ENCODE data around the gene KLF16. TPM values are rescaled to one million over a fixed set of nuclear protein-coding genes. Genes with fewer than 3 reads are reported as not detected.

Gene KLF16
- total and polyA plus RNA-seq, 2 donors from 2014 or later, result 10.4 to 22.2 TPM

DNA sequence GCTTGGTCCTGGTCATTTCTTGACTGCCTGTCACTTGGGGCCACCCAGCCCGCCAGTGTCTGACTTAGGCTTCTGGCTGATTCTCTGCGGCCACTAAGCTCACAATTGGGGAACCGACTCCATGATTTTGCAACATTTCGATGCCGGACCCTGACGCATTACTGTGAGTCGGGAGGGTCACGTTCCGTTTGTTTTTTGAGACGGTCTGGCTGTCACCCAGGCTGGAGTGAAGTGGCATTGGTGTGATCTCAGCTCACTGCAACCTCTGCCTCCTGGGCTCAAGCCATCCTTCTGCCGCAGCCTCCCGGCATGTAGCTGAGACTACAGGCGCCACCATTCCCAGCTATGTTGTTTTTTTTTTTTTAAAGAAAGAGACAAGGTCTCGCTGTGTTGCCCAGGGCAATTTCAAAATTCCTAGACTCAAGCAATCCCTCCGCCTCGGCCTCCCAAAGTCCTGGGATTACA is 38.6 kb upstream of the KLF16 start:
- intact Hi-C loops (cut with DNase I), result no loop called here

DNA sequence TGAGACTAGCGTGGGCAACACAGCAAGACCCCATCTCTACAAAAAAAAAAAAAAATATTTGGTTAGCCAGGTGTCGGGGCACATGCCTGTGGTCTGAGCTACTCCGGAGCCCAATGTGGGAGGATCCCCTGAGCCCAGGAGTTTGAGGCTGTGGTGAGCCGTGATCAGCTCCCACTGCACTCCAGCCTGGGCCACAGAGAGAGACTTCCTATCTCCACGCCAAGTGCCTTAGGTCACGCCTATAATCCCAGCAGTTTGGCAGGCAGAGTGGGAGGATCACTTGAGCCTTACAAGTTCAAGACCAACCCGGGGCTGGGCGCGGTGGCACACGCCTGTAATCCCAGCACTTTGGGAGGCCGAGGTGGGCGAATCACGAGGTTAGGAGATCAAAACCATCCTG is 33.1 kb upstream of the KLF16 start:
- intact Hi-C loops (cut with DNase I), result no loop called here

More for the DNA sequence above, 38.6 kb upstream of the KLF16 start:
- no peak for DNase-seq
- H3K9ac ChIP-seq (ENCODE audit: low read length in 3 of 3), result no peak overlapping the region
- H3K27ac ChIP-seq (ENCODE audit: low read depth in 2 of 2, low read length in 2 of 2), result no peak overlapping the region
- no peaks in the 10 kb centered on the region for H3K36me3 ChIP-seq (ENCODE audit: control insufficient read depth in 2 of 3, insufficient read depth in 3 of 3, low read length in 3 of 3)
- TF ChIP-seq, protein P1, sequence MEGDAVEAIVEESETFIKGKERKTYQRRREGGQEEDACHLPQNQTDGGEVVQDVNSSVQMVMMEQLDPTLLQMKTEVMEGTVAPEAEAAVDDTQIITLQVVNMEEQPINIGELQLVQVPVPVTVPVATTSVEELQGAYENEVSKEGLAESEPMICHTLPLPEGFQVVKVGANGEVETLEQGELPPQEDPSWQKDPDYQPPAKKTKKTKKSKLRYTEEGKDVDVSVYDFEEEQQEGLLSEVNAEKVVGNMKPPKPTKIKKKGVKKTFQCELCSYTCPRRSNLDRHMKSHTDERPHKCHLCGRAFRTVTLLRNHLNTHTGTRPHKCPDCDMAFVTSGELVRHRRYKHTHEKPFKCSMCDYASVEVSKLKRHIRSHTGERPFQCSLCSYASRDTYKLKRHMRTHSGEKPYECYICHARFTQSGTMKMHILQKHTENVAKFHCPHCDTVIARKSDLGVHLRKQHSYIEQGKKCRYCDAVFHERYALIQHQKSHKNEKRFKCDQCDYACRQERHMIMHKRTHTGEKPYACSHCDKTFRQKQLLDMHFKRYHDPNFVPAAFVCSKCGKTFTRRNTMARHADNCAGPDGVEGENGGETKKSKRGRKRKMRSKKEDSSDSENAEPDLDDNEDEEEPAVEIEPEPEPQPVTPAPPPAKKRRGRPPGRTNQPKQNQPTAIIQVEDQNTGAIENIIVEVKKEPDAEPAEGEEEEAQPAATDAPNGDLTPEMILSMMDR (IDR thresholded peaks at IDR 0.05; ENCODE audit: borderline replicate concordance, extremely low read depth, insufficient read depth), result no peak
- no peak overlapping the region for H3K4me3 ChIP-seq (ENCODE audit: low read length in 3 of 3)
- H3K4me1 ChIP-seq (ENCODE audit: control insufficient read depth in 2 of 3, insufficient read depth in 2 of 3, low read depth in 1 of 3, low read length in 3 of 3), result peaks cover 0 to 7% (median 5%) of the 10 kb centered on the region in 3 donors
- no peak for FAIRE-seq
- H3K27me3 ChIP-seq (ENCODE audit: control insufficient read depth, insufficient read depth, low read length), result no peaks in the 10 kb centered on the region
- no peaks in the 10 kb centered on the region for H3K9me3 ChIP-seq (ENCODE audit: control insufficient read depth in 2 of 3, insufficient read depth in 1 of 3, low read length in 3 of 3)

DNA sequence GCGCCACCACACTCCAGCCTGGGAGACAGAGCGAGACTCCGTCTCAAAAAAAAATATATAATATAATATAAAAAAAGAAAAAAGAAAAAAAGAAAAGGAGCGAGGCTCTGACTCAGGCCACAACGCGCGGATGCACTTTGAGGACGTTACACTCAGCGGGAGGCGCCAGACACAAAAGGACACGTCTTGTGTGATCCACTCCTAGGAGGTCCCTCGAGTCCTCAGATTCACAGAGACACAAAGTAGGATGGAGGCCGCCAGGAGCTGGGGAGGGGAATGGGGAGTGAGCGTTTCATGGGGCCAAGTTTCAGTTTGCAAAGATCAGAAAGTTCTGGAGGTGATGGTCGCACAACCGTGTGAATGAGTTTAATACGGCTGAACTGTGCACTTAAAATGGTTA is 30.4 kb upstream of the KLF16 start:
- no peaks in the 10 kb centered on the region for H3K9me3 ChIP-seq (ENCODE audit: control insufficient read depth in 2 of 3, insufficient read depth in 1 of 3, low read length in 3 of 3)
- TF ChIP-seq, protein P1 (IDR thresholded peaks at IDR 0.05; ENCODE audit: borderline replicate concordance, extremely low read depth, insufficient read depth), result no peak
- H3K27me3 ChIP-seq (ENCODE audit: control insufficient read depth, insufficient read depth, low read length), result no peaks in the 10 kb centered on the region
- H3K36me3 ChIP-seq (ENCODE audit: control insufficient read depth in 2 of 3, insufficient read depth in 3 of 3, low read length in 3 of 3), result no peaks in the 10 kb centered on the region
- no peak for DNase-seq
- H3K9ac ChIP-seq (ENCODE audit: low read length in 3 of 3), result no peak overlapping the region
- FAIRE-seq, result no peak
- intact Hi-C loops (cut with DNase I), result no loop called here
- H3K4me3 ChIP-seq (ENCODE audit: low read length in 3 of 3), result no peak overlapping the region
- H3K4me1 ChIP-seq (ENCODE audit: control insufficient read depth in 2 of 3, insufficient read depth in 2 of 3, low read depth in 1 of 3, low read length in 3 of 3), result no peaks in the 10 kb centered on the region
- no peak overlapping the region for H3K27ac ChIP-seq (ENCODE audit: low read depth in 2 of 2, low read length in 2 of 2)

More for the DNA sequence above, 33.1 kb upstream of the KLF16 start:
- H3K4me1 ChIP-seq (ENCODE audit: control insufficient read depth in 2 of 3, insufficient read depth in 2 of 3, low read depth in 1 of 3, low read length in 3 of 3), result no peaks in the 10 kb centered on the region
- no peaks in the 10 kb centered on the region for H3K27me3 ChIP-seq (ENCODE audit: control insufficient read depth, insufficient read depth, low read length)
- no peak for DNase-seq
- no peak overlapping the region for H3K27ac ChIP-seq (ENCODE audit: low read depth in 2 of 2, low read length in 2 of 2)
- H3K9me3 ChIP-seq (ENCODE audit: control insufficient read depth in 2 of 3, insufficient read depth in 1 of 3, low read length in 3 of 3), result no peaks in the 10 kb centered on the region
- H3K4me3 ChIP-seq (ENCODE audit: low read length in 3 of 3), result no peak overlapping the region
- no peaks in the 10 kb centered on the region for H3K36me3 ChIP-seq (ENCODE audit: control insufficient read depth in 2 of 3, insufficient read depth in 3 of 3, low read length in 3 of 3)
- no peak overlapping the region for H3K9ac ChIP-seq (ENCODE audit: low read length in 3 of 3)
- TF ChIP-seq, protein P1 (IDR thresholded peaks at IDR 0.05; ENCODE audit: borderline replicate concordance, extremely low read depth, insufficient read depth), result no peak
- no peak for FAIRE-seq

DNA sequence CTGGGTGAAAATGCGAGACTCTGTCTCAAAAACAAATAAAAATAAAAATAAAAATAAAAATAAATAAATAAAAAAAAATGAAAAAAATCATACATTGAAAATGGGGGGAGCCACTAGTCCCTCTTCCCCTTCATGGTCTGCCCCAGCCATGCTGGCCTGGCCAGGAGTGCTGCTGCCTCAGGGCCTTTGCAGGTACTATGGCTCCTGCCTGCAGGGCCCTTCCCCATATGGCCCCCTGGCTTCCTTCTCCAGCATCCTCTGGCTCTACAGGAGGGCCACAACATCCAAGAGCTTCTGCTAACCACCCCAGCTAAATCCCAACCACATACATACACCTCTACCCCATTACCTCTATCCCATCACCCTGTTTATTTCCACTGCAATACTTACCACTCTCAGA is 26.5 kb upstream of the KLF16 start:
- H3K4me3 ChIP-seq (ENCODE audit: low read length in 3 of 3), result no peak overlapping the region
- no peaks in the 10 kb centered on the region for H3K36me3 ChIP-seq (ENCODE audit: control insufficient read depth in 2 of 3, insufficient read depth in 3 of 3, low read length in 3 of 3)
- no peak for DNase-seq
- no peak overlapping the region for H3K9ac ChIP-seq (ENCODE audit: low read length in 3 of 3)
- TF ChIP-seq, protein P1 (IDR thresholded peaks at IDR 0.05; ENCODE audit: borderline replicate concordance, extremely low read depth, insufficient read depth), result no peak
- no peaks in the 10 kb centered on the region for H3K9me3 ChIP-seq (ENCODE audit: control insufficient read depth in 2 of 3, insufficient read depth in 1 of 3, low read length in 3 of 3)
- no peak for FAIRE-seq
- intact Hi-C loops (cut with DNase I), result no loop called here
- H3K27me3 ChIP-seq (ENCODE audit: control insufficient read depth, insufficient read depth, low read length), result no peaks in the 10 kb centered on the region
- no peak overlapping the region for H3K27ac ChIP-seq (ENCODE audit: low read depth in 2 of 2, low read length in 2 of 2)
- no peaks in the 10 kb centered on the region for H3K4me1 ChIP-seq (ENCODE audit: control insufficient read depth in 2 of 3, insufficient read depth in 2 of 3, low read depth in 1 of 3, low read length in 3 of 3)

Data from kidney (tissue), 14 donors.